HepG2 (cell line): ENCODE measurements around the gene GPRC5D. TPM values are rescaled to one million over a fixed set of nuclear protein-coding genes. Genes with fewer than 3 reads are reported as not detected.
A peak's percentile ranks its signal among the peaks of the same experiment; 100 is the strongest.

ENCODE experiments used
- BORCS8-MEF2B ChIP-seq: sonication (generic); formaldehyde crosslinking; IDR thresholded peaks from 2 replicates; pipeline ENCODE4 v1.8.0; 2022; ENCODE audit warnings: mild to moderate bottlenecking, missing genetic modification reagents
- DMAP1 ChIP-seq: IDR thresholded peaks from 2 replicates; pipeline ENCODE4 v1.6.1; 2016
- GATAD1 ChIP-seq: IDR thresholded peaks from 2 replicates; pipeline ENCODE4 v1.6.1; 2016; ENCODE audit warnings: missing genetic modification reagents, missing compliant biosample characterization
- HDAC1 ChIP-seq: sonication (generic); formaldehyde crosslinking; IDR thresholded peaks from 2 replicates; pipeline ENCODE4 v1.5.1; 2020; ENCODE audit warnings: mild to moderate bottlenecking, missing genetic modification reagents
- RAD21 ChIP-seq: fragments of 450-650 bp; formaldehyde crosslinking; IDR thresholded peaks from 2 replicates; pipeline ENCODE4 v1.5.0; 2020; ENCODE audit warnings: mild to moderate bottlenecking
- RBM22 ChIP-seq: fragments of 200-400 bp; formaldehyde crosslinking; optimal IDR thresholded peaks from 2 replicates; pipeline ENCODE3; 2017; ENCODE audit warnings: mild to moderate bottlenecking, low read length, moderate library complexity
- RFX5 ChIP-seq: IDR thresholded peaks from 2 replicates; pipeline ENCODE4 v1.6.1; 2011; ENCODE audit warnings: low read depth, low read length, improper control_type of control experiment
- SIX1 ChIP-seq: sonication (generic); formaldehyde crosslinking; IDR thresholded peaks from 2 replicates; pipeline ENCODE4 v1.4.0; 2020; ENCODE audit warnings: missing genetic modification reagents, borderline replicate concordance
- XBP1 ChIP-seq: sonication (generic); formaldehyde crosslinking; IDR thresholded peaks from 2 replicates; pipeline ENCODE4 v1.5.0; 2020; ENCODE audit warnings: missing genetic modification reagents
- ZFP36L1 ChIP-seq: sonication (generic); formaldehyde crosslinking; IDR thresholded peaks from 2 replicates; pipeline ENCODE4 v1.8.0; 2022; ENCODE audit warnings: mild to moderate bottlenecking, missing genetic modification reagents, moderate library complexity
- ZNF556 ChIP-seq: sonication (generic); formaldehyde crosslinking; IDR thresholded peaks from 2 replicates; pipeline ENCODE4 v1.4.0; 2020; ENCODE audit warnings: mild to moderate bottlenecking, missing genetic modification reagents, borderline replicate concordance
- ZNF614 ChIP-seq: IDR thresholded peaks from 2 replicates; pipeline ENCODE4 v1.6.1; 2018; ENCODE audit warnings: missing biosample characterization, missing genetic modification reagents, inconsistent platforms, borderline replicate concordance
- ZNF839 ChIP-seq: sonication (generic); formaldehyde crosslinking; IDR thresholded peaks from 2 replicates; pipeline ENCODE4 v1.4.0; 2020; ENCODE audit warnings: missing genetic modification reagents, mild to moderate bottlenecking, borderline replicate concordance
- polyA plus RNA-seq, 8 experiments: library from polyadenylated mRNA; depleted of rRNA in 3 of 8; stranded (reverse) in 7 of 8; unstranded in 1 of 8; fragments of >200 nt; fragmentation: Illumina TruSeq in 4 of 8; extraction: Trizol in 4 of 8; gene quantifications; 2 replicates each; pipeline versions ENCODE4 v1.2.1 to v1.2.3, GENCODE V29; 2011 to 2016; ENCODE audit warnings: low read depth in 4 of 8, missing spikeins in 1 of 8, mixed read lengths in 1 of 8; ENCODE audit not compliant: insufficient read depth in 1 of 8
- total RNA-seq, 5 experiments: library from RNA; depleted of rRNA; stranded (reverse); fragments of >200 nt; fragmentation: Illumina TruSeq; extraction: Trizol; gene quantifications; 2 replicates each; pipeline ENCODE4 v1.2.3, GENCODE V29; 2016; ENCODE audit warnings: low read depth in 1 of 5
- TF ChIP-seq, protein P1 (sequence below): sonication (generic); formaldehyde crosslinking; IDR thresholded peaks from 2 replicates; pipeline ENCODE4 v1.4.0; 2020; ENCODE audit warnings: mild to moderate bottlenecking, missing genetic modification reagents
- TF ChIP-seq, protein P2 (sequence below): IDR thresholded peaks from 2 replicates; pipeline ENCODE4 v1.6.1; 2016; ENCODE audit warnings: low read depth
- TF ChIP-seq, protein P3 (sequence below): sonication (generic); formaldehyde crosslinking; IDR thresholded peaks from 2 replicates; pipeline ENCODE4 v1.4.0; 2020; ENCODE audit warnings: missing genetic modification reagents
- TF ChIP-seq, protein P4 (sequence below): sonication (generic); formaldehyde crosslinking; IDR thresholded peaks from 2 replicates; pipeline ENCODE4 v1.4.0; 2020; ENCODE audit warnings: missing genetic modification reagents; ENCODE audit errors: not compliant biosample characterization

Gene GPRC5D
- total and polyA plus RNA-seq, 2 of the 13 experiments (the other 11 are each of a cell fraction or from before 2014, with no cell fraction given), result not detected

DNA sequence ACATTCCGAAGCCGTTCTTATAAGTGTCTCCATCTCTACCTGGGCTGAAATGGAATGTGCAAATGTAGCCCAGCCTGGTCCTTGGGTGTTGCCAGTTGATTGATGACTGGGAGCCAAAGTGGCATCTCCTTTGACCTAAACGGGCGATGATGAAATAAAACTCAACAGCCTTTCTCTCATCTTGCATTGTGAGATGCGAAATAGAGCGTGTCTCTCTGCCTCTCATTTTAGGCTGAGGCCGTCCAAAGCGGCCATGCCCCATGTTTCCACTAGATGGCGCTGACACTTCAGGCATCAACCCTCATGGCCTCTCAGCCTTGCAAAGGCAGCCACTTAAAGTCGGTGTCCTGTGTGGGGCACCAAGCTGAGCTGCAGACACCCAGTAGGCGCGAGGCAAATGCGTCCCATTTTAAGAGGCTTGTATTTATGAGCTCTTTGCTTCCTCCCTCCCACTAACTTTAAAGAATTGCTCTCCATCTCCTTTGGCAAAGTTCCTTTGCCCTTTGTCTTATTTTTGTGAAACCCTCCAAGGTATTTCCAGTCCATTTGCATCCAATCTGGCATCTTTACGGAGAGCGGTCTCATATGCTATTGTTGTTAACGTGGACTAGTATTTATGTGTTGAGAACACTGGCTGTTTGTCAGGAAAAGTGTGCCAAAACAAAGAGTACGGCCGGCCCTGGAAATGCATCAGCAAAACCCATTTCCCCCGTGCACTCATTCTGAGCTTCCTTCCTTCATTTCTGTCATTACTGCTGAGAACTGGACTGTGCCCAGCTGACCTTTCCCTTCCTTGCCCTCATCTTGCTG lies 35.6 kb downstream of the GPRC5D start (continued):
- TF ChIP-seq DMAP1 (CRISPR knock-in tag) (no peak), RBM22 (no peak), HDAC1 (no peak), ZNF556 (CRISPR knock-in tag) (no peak), ZNF839 (no peak), BORCS8-MEF2B (no peak), ZNF614 (CRISPR knock-in tag) (no peak), RAD21 (CRISPR knock-in tag) (peak; percentile 92), RFX5 (no peak), ZFP36L1 (CRISPR knock-in tag) (no peak), SIX1 (no peak), GATAD1 (CRISPR knock-in tag) (0 out of 2 replicates have a peak, but pooled peaks have one; percentile 19), XBP1 (no peak)
- TF ChIP-seq, protein P1, sequence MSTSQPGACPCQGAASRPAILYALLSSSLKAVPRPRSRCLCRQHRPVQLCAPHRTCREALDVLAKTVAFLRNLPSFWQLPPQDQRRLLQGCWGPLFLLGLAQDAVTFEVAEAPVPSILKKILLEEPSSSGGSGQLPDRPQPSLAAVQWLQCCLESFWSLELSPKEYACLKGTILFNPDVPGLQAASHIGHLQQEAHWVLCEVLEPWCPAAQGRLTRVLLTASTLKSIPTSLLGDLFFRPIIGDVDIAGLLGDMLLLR (CRISPR knock-in tag), result no peak
- TF ChIP-seq, protein P2, sequence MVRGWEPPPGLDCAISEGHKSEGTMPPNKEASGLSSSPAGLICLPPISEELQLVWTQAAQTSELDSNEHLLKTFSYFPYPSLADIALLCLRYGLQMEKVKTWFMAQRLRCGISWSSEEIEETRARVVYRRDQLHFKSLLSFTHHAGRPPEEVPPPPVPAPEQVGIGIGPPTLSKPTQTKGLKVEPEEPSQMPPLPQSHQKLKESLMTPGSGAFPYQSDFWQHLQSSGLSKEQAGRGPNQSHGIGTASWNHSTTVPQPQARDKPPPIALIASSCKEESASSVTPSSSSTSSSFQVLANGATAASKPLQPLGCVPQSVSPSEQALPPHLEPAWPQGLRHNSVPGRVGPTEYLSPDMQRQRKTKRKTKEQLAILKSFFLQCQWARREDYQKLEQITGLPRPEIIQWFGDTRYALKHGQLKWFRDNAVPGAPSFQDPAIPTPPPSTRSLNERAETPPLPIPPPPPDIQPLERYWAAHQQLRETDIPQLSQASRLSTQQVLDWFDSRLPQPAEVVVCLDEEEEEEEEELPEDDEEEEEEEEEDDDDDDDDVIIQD (CRISPR knock-in tag), result 0 out of 2 replicates have a peak, but pooled peaks have one; percentile 37
- TF ChIP-seq, protein P3, sequence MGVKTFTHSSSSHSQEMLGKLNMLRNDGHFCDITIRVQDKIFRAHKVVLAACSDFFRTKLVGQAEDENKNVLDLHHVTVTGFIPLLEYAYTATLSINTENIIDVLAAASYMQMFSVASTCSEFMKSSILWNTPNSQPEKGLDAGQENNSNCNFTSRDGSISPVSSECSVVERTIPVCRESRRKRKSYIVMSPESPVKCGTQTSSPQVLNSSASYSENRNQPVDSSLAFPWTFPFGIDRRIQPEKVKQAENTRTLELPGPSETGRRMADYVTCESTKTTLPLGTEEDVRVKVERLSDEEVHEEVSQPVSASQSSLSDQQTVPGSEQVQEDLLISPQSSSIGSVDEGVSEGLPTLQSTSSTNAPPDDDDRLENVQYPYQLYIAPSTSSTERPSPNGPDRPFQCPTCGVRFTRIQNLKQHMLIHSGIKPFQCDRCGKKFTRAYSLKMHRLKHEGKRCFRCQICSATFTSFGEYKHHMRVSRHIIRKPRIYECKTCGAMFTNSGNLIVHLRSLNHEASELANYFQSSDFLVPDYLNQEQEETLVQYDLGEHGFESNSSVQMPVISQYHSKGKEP, result no peak
- TF ChIP-seq, protein P4, sequence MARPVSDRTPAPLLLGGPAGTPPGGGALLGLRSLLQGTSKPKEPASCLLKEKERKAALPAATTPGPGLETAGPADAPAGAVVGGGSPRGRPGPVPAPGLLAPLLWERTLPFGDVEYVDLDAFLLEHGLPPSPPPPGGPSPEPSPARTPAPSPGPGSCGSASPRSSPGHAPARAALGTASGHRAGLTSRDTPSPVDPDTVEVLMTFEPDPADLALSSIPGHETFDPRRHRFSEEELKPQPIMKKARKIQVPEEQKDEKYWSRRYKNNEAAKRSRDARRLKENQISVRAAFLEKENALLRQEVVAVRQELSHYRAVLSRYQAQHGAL (CRISPR knock-in tag), result no peak
